Measurements from ENCODE around the gene KCNAB1.

- TF ChIP-seq CTCF (conservative IDR thresholded peaks at IDR 0.05; ENCODE audit: low read length) (no peak), EZH2phosphoT487 (IDR thresholded peaks at IDR 0.05; ENCODE audit: borderline replicate concordance, low read depth, low read length) (no peak)
Observed at GRCh38 chr3:156576651-156577348, 456.4 kb downstream of the KCNAB1 start.

Data from OCI-LY7 (cell line).